Measurements from ENCODE around the gene VASH2. TPM values are rescaled to one million over a fixed set of nuclear protein-coding genes. Genes with fewer than 3 reads are reported as not detected.
"Not testable (repeated sequence)": the region's sequence is repeated elsewhere in the genome, so short reads cannot be mapped to it uniquely, and the experiment has no call there.

Gene VASH2
- 8.0 TPM for polyA plus RNA-seq (2012; ENCODE audit: low read depth, missing spikeins)

DNA sequence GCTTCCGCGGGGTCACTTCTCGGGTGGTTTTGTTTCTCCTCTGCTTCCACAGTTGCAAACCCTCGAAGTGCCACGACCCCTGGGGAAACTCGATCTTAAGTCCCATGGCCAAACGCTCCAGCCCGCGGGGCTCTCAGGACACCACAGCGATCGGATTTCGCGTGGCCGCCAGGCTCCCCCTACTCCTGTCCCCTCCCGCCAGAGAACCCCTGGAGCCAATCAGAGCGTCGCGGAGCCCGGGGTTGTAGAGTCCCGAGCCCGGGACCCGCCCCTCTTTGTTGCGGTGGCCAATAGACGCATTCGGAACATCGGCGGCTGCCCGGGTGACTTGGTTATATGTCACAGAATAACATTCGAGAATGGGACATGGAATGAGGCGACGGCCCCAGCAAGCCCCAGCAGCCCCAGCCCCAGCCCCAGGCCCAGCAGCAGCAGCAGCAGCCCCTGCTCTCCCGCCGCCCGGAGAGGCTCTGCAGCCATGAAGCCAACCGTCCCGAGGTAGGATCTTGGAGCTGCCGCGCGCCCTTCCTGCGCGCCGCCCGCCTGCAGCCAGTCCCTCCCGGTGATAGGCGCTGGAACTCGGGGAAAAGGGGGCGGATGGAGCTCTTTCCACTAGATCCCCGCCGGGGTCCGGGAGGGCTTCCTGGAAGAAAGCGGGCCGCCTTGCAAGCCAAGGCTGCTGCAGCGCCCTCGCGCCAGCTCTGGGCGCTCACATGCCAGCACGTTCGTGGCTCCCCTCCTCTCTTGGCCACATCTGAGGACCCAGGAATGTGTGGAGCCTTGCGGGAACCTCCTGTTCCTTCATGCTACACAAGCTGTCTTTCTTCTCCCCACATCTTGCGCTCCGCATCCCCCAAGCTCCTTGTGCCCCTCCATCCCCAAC lies at the start of gene VASH2:
Gene VASH2 (plus strand): TSS at position 299 of the 883 bp plus-strand sequence. CDS start 1,002 bp downstream, outside the sequence.
- TF ChIP-seq POU2F2 (IDR thresholded peaks at IDR 0.05; ENCODE audit: low read depth, low read length): no peak
- no peak for TF ChIP-seq SPI1 (IDR thresholded peaks at IDR 0.05; ENCODE audit: low read depth, low read length)
- TF ChIP-seq TAF1 (IDR thresholded peaks at IDR 0.05; ENCODE audit: low read depth, low read length): 0 out of 2 replicates have a peak, but pooled peaks have one; percentile 14
- DNase-seq (ENCODE audit: insufficient read length, low spot score) (peak; percentile 90), FAIRE-seq (peak; percentile 75)

GRCh38 chr1:212901290-212901689 lies 49.1 kb upstream of the VASH2 start:
- no peak for DNase-seq (ENCODE audit: insufficient read length, low spot score)
- TF ChIP-seq TAF1 (IDR thresholded peaks at IDR 0.05; ENCODE audit: low read depth, low read length) (no peak), POU2F2 (IDR thresholded peaks at IDR 0.05; ENCODE audit: low read depth, low read length) (no peak), POLR2A (IDR thresholded peaks at IDR 0.05; ENCODE audit: low read depth, low read length) (no peak), POLR2AphosphoS5 (IDR thresholded peaks at IDR 0.05; ENCODE audit: low read depth, low read length) (no peak), SPI1 (IDR thresholded peaks at IDR 0.05; ENCODE audit: low read depth, low read length) (no peak), PAX5 (IDR thresholded peaks at IDR 0.05; ENCODE audit: insufficient read depth, low read length, severe bottlenecking) (no peak)
- no peak for FAIRE-seq

DNA sequence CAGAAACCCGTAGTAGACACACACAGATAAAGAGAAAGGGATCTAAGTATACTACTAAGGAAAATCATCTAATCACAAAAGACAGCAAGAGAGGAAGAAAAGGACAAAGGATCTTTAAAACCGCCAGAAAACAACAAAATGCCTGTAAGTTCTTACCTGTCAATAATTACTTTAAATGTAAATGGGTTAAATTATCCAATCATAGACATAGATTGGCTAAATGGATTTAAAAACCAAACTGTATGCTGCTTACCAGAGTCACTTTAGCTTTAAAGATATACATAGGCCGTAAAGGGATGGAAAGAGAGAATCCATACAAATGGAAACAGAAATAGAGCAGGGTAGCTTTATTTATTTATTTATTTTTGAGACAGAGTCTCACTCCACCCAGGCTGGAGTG lies 48.3 kb upstream of the VASH2 start:
- TF ChIP-seq POLR2AphosphoS5 (IDR thresholded peaks at IDR 0.05; ENCODE audit: low read depth, low read length) (no peak), TAF1 (IDR thresholded peaks at IDR 0.05; ENCODE audit: low read depth, low read length) (no peak), SPI1 (IDR thresholded peaks at IDR 0.05; ENCODE audit: low read depth, low read length) (no peak), POLR2A (IDR thresholded peaks at IDR 0.05; ENCODE audit: low read depth, low read length) (no peak), PAX5 (IDR thresholded peaks at IDR 0.05; ENCODE audit: insufficient read depth, low read length, severe bottlenecking) (no peak), POU2F2 (IDR thresholded peaks at IDR 0.05; ENCODE audit: low read depth, low read length) (no peak)
- FAIRE-seq (no peak), DNase-seq (ENCODE audit: insufficient read length, low spot score) (no peak)

DNA sequence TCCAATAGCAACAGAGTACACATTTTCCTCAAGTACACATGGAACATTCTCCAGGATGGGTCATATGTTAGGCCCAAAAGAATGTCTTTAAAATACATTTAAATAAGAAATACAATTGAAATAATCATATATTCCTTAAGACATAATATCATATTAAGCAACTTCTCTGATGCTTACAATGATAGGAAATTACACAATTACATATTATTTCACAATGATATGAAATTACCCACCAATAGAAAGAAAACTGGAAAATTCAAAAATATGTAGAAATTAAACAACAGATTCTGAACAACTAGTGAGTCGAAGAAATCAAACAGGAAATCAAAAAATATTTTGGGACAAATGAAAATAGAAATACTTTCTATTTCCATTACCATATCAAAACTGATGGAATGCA lies 46.7 kb upstream of the VASH2 start:
- DNase-seq (ENCODE audit: insufficient read length, low spot score) (no peak), FAIRE-seq (no peak)
- no peak for TF ChIP-seq POLR2A (IDR thresholded peaks at IDR 0.05; ENCODE audit: low read depth, low read length)
- TF ChIP-seq POLR2AphosphoS5 (IDR thresholded peaks at IDR 0.05; ENCODE audit: low read depth, low read length): no peak
- no peak for TF ChIP-seq SPI1 (IDR thresholded peaks at IDR 0.05; ENCODE audit: low read depth, low read length)
- TF ChIP-seq POU2F2 (IDR thresholded peaks at IDR 0.05; ENCODE audit: low read depth, low read length): no peak
- no peak for TF ChIP-seq PAX5 (IDR thresholded peaks at IDR 0.05; ENCODE audit: insufficient read depth, low read length, severe bottlenecking)
- no peak for TF ChIP-seq TAF1 (IDR thresholded peaks at IDR 0.05; ENCODE audit: low read depth, low read length)

DNA sequence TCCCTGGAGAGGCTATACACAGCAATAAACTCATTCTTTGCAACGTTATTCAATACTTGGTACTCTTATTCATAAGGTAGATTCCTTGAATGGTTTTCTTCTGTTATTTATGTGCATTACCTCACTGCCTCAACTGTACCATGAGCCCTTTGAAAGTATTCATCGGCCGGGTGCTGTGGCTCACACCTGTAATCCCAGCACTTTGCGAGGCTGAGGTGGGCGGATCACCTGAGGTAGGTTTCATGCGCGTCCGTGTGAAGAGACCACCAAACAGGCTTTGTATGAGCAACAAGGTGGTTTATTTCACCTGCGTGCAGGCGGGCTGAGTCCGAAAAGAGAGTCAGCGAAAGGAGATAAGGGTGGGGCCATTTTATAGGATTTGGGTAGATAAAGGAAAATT lies 42.3 kb upstream of the VASH2 start:
- not testable (repeated sequence) for FAIRE-seq; DNase-seq (ENCODE audit: insufficient read length, low spot score)

DNA sequence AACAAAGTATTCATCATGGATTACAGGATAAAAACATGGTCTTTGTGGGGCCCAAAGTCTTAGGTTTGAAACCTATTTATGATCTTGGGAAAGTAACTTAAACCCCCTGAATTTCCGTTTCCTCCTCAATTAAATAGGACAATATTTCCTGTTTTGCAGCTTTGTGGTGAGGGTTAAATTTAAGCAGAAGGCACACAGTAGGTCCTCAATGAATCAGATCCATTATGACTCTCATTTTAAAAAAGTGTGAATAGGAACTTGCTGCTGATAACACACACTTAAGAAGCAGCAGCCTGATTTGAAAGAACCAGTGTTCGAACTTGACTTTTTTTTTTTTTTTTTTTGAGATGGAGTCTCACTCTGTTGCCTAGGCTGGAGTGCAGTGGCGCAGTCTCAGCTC lies 41.4 kb upstream of the VASH2 start:
- TF ChIP-seq PAX5 (IDR thresholded peaks at IDR 0.05; ENCODE audit: insufficient read depth, low read length, severe bottlenecking) (no peak), POLR2AphosphoS5 (IDR thresholded peaks at IDR 0.05; ENCODE audit: low read depth, low read length) (no peak), POU2F2 (IDR thresholded peaks at IDR 0.05; ENCODE audit: low read depth, low read length) (no peak)
- DNase-seq (ENCODE audit: insufficient read length, low spot score) (no peak), FAIRE-seq (no peak)

DNA sequence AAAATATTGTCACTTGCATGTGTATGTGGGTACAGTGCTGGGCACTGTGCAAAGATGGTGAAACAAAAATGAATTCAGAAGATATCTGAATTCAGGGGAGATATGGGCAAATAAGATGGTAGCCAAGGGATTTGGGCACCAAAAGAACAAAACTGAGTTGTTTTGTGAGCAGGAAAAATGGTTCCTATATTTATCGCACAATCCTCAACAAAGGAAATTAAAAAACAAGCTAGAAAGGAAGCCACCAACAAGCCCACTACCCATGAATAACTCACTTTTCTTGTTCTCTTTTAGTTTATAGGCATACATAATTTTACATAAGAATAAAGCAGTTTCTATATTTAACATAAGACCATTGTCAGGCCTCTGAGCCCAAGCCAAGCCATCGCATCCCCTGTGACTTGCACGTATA lies 40.7 kb upstream of the VASH2 start:
- no peak for FAIRE-seq
- DNase-seq (ENCODE audit: insufficient read length, low spot score): no peak
- TF ChIP-seq POLR2AphosphoS5 (IDR thresholded peaks at IDR 0.05; ENCODE audit: low read depth, low read length) (no peak), PAX5 (IDR thresholded peaks at IDR 0.05; ENCODE audit: insufficient read depth, low read length, severe bottlenecking) (no peak), TAF1 (IDR thresholded peaks at IDR 0.05; ENCODE audit: low read depth, low read length) (no peak), SPI1 (IDR thresholded peaks at IDR 0.05; ENCODE audit: low read depth, low read length) (no peak), POU2F2 (IDR thresholded peaks at IDR 0.05; ENCODE audit: low read depth, low read length) (no peak), POLR2A (IDR thresholded peaks at IDR 0.05; ENCODE audit: low read depth, low read length) (no peak)

DNA sequence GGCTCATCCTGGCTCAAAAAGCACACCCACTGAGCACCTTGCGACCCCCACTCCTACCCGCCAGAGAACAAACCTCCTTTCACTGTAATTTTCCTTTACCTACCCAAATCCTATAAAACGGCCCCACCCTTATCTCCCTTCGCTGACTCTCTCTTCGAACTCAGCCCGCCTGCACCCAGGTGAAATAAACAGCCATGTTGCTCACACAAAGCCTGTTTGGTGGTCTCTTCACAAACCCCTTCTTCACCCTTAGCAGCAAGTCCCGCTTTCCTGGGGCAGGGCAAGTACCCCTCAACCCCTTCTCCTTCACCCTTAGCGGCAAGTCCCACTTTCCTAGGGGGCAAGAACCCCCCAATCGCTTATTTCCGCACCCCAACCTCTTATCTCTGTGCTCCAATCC lies 40.1 kb upstream of the VASH2 start:
- not testable (repeated sequence) for FAIRE-seq; DNase-seq (ENCODE audit: insufficient read length, low spot score)

- not testable (repeated sequence) for FAIRE-seq; DNase-seq (ENCODE audit: insufficient read length, low spot score)
These were observed 36.7 kb upstream of the VASH2 start for GRCh38 chr1:212913638-212914037.

DNA sequence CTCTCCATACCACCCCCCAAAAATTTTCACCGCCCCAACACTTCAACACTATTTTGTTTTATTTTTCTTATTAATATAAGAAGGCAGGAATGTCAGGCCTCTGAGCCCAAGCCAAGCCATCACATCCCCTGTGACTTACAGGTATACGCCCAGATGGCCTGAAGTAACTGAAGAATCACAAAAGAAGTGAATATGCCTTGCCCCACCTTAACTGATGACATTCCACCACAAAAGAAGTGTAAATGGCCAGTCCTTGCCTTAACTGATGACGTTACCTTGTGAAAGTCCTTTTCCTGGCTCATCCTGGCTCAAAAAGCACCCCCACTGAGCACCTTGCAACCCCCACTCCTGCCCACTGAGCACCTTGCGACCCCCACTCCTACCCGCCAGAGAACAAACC lies 36.2 kb upstream of the VASH2 start:
- FAIRE-seq; DNase-seq (ENCODE audit: insufficient read length, low spot score): not testable (repeated sequence)

DNA sequence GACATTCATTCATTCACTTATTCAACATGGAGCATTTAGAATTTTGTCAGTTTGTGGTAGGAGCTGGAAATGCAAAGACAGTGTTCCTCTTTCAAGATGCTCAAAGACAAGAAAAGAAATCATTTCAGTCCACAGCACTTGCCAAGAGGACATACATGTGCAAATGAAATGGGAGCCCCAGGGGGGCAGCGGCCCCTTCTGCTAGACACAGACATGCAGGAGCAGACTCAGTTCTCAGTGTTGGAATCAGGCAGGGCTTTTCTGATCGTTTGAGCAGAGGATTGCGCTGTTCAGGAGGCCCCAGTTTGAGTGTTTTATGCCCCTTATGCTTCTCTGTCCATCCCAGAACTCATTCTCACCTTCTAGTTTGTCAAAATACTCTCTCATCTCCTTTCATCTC lies 35.6 kb upstream of the VASH2 start:
- DNase-seq (ENCODE audit: insufficient read length, low spot score): no peak
- no peak for FAIRE-seq

More for the DNA sequence above, 35.6 kb upstream of the VASH2 start:
- TF ChIP-seq SPI1 (IDR thresholded peaks at IDR 0.05; ENCODE audit: low read depth, low read length) (no peak), PAX5 (IDR thresholded peaks at IDR 0.05; ENCODE audit: insufficient read depth, low read length, severe bottlenecking) (no peak), POLR2AphosphoS5 (IDR thresholded peaks at IDR 0.05; ENCODE audit: low read depth, low read length) (no peak), POLR2A (IDR thresholded peaks at IDR 0.05; ENCODE audit: low read depth, low read length) (no peak), POU2F2 (IDR thresholded peaks at IDR 0.05; ENCODE audit: low read depth, low read length) (no peak), TAF1 (IDR thresholded peaks at IDR 0.05; ENCODE audit: low read depth, low read length) (no peak)
